Stimulated activated CD4-positive, alpha-beta T cell treated with anti-CD3 and anti-CD28 coated beads, TNF-alpha, amount 100 ng/mL, for 1 hour (primary cell): Measurements from ENCODE around the gene PTGES2.

Experiments used
- DNase-seq, 3 donors: peaks; one replicate each; pipeline ENCODE4 v3.0.0-alpha.2; 2020; ENCODE audit warnings: low read depth in 3 of 3, low spot score in 1 of 3

PTGES2 gene

GRCh38 chr9:128153947-128154695 lies 26.6 kb upstream of the PTGES2 start:
- no peak for DNase-seq

- no peak for DNase-seq
Measured at GRCh38 chr9:128153060-128153946, 25.8 kb upstream of the PTGES2 start.

GRCh38 chr9:128152133-128153059 lies 24.9 kb upstream of the PTGES2 start:
- no peak for DNase-seq

- DNase-seq: no peak
Measured at GRCh38 chr9:128151309-128152132, 24.0 kb upstream of the PTGES2 start.

GRCh38 chr9:128150594-128151308 lies 23.2 kb upstream of the PTGES2 start:
- DNase-seq: no peak

- no peak for DNase-seq
Measured at GRCh38 chr9:128149951-128150593, 22.5 kb upstream of the PTGES2 start.

- no peak for DNase-seq
Measured at GRCh38 chr9:128149001-128149701, 21.6 kb upstream of the PTGES2 start, which contains the start of gene LCN2. Gene LCN2, plus strand, starts transcription at chr9:128149453. Its CDS starts 73 bp downstream, at chr9:128149526.

- no peak for DNase-seq
Measured at GRCh38 chr9:128148509-128149000, 21.0 kb upstream of the PTGES2 start.

GRCh38 chr9:128146591-128147120 lies 19.1 kb upstream of the PTGES2 start:
- no peak for DNase-seq

- no peak for DNase-seq
Measured at GRCh38 chr9:128145951-128146351, 18.4 kb upstream of the PTGES2 start.

- no peak for DNase-seq
Measured at GRCh38 chr9:128145536-128145935, 18.0 kb upstream of the PTGES2 start.

GRCh38 chr9:128144239-128145181 lies 17.0 kb upstream of the PTGES2 start:
- no peak for DNase-seq

- DNase-seq: no peak
Measured at GRCh38 chr9:128143525-128144238, 16.2 kb upstream of the PTGES2 start.

GRCh38 chr9:128142596-128142995 lies 15.1 kb upstream of the PTGES2 start:
- no peak for DNase-seq

- DNase-seq: no peak
Measured at GRCh38 chr9:128142061-128142460, 14.5 kb upstream of the PTGES2 start.

- DNase-seq: no peak
Measured at GRCh38 chr9:128141604-128142003, 14.1 kb upstream of the PTGES2 start.
